NCI-H146 (cell line): ENCODE measurements around the gene CHN2.

ENCODE experiments used
- DNase-seq: peaks from one replicate; lab custom pipeline; 2025; lab: John Stamatoyannopoulos, UW

Gene CHN2

GRCh38 chr7:29401769-29402168 lies 207.2 kb downstream of the CHN2 start:
- no peak for DNase-seq

GRCh38 chr7:29405891-29406290 lies 211.3 kb downstream of the CHN2 start:
- DNase-seq: no peak

- DNase-seq: no peak
These were observed 211.8 kb downstream of the CHN2 start for GRCh38 chr7:29406366-29406765.

GRCh38 chr7:29408841-29409243 lies 214.3 kb downstream of the CHN2 start:
- peak; percentile 56 for DNase-seq

- no peak for DNase-seq
These were observed 216.4 kb downstream of the CHN2 start for GRCh38 chr7:29410996-29411395.

GRCh38 chr7:29412912-29413311 lies 218.3 kb downstream of the CHN2 start:
- no peak for DNase-seq

- DNase-seq: no peak
These were observed 219.1 kb downstream of the CHN2 start for GRCh38 chr7:29413626-29414136.

GRCh38 chr7:29414216-29414615 lies 219.6 kb downstream of the CHN2 start:
- no peak for DNase-seq

- DNase-seq: no peak
These were observed 220.6 kb downstream of the CHN2 start for GRCh38 chr7:29415215-29415614.

GRCh38 chr7:29416276-29416937 lies 221.8 kb downstream of the CHN2 start:
- no peak for DNase-seq

- DNase-seq: no peak
These were observed 222.3 kb downstream of the CHN2 start for GRCh38 chr7:29416938-29417305.

- DNase-seq: no peak
These were observed 223.5 kb downstream of the CHN2 start for GRCh38 chr7:29418056-29418455.

- DNase-seq: no peak
These were observed 224.1 kb downstream of the CHN2 start for GRCh38 chr7:29418651-29419050.

GRCh38 chr7:29420011-29420410 lies 225.4 kb downstream of the CHN2 start:
- DNase-seq: no peak

GRCh38 chr7:29421010-29421956 lies 226.7 kb downstream of the CHN2 start:
- no peak for DNase-seq

GRCh38 chr7:29422829-29423228 lies 228.3 kb downstream of the CHN2 start:
- no peak for DNase-seq

GRCh38 chr7:29424295-29424983 lies 229.9 kb downstream of the CHN2 start:
- DNase-seq: no peak

GRCh38 chr7:29424984-29425309 lies 230.4 kb downstream of the CHN2 start:
- DNase-seq: peak; percentile 58

GRCh38 chr7:29426587-29426986 lies 232.0 kb downstream of the CHN2 start:
- DNase-seq: no peak

GRCh38 chr7:29429401-29429800 lies 234.8 kb downstream of the CHN2 start:
- DNase-seq: no peak

- no peak for DNase-seq
These were observed 235.8 kb downstream of the CHN2 start for GRCh38 chr7:29430279-29430949.

- DNase-seq: no peak
These were observed 237.1 kb downstream of the CHN2 start for GRCh38 chr7:29431686-29432085.
